ENCODE results near the gene IDH3A.
A peak's percentile ranks its signal among the peaks of the same experiment; 100 is the strongest.
"Not testable (repeated sequence)": the region's sequence is repeated elsewhere in the genome, so short reads cannot be mapped to it uniquely, and the experiment has no call there.

Gene IDH3A

GRCh38 chr15:78127882-78128281, 21.3 kb upstream of the IDH3A start:
- DNase-seq (ENCODE audit: low read depth) = no peak
- H3K4me3 ChIP-seq (ENCODE audit: low read depth, low read length) = no peak overlapping the region

DNA sequence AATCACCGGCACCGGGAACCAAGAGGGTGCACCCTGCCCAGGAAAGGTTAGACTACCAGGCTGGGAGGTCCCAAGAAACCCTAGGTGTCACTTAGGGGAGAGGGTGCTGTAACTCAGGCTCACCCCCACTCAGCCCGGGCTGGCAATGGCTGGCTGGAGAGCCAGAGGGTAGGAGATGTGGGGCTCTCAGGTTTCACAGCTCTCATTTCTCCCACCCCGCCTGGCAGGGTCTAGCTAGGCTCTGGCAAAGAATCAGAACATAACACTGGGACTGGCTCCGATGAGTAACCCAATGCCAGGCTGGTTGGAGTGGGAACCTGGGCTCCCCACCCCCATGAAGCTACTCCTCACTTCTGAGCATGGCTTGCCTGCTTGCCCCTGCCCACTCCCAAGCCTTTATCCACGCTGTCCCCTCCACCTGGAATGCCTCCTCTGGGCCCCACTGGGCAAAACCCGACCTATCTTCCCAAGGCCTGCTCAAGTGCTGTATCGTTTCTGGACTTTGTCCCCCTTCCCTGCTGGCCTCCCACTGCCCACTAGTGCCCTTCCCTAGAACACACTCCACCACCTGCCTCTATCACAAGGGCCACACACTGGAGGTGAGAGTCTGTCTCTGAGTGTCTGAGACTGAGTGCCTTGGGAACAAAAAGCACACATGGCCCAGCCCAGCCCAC, 19.9 kb upstream of the IDH3A start:
- DNase-seq (ENCODE audit: low read depth) = no peak
- no peak overlapping the region for H3K4me3 ChIP-seq (ENCODE audit: low read depth, low read length)

- no peak overlapping the region for H3K4me3 ChIP-seq (ENCODE audit: low read depth, low read length)
- no peak for DNase-seq (ENCODE audit: low read depth)
Observed at GRCh38 chr15:78129751-78130287, 19.3 kb upstream of the IDH3A start.

DNA sequence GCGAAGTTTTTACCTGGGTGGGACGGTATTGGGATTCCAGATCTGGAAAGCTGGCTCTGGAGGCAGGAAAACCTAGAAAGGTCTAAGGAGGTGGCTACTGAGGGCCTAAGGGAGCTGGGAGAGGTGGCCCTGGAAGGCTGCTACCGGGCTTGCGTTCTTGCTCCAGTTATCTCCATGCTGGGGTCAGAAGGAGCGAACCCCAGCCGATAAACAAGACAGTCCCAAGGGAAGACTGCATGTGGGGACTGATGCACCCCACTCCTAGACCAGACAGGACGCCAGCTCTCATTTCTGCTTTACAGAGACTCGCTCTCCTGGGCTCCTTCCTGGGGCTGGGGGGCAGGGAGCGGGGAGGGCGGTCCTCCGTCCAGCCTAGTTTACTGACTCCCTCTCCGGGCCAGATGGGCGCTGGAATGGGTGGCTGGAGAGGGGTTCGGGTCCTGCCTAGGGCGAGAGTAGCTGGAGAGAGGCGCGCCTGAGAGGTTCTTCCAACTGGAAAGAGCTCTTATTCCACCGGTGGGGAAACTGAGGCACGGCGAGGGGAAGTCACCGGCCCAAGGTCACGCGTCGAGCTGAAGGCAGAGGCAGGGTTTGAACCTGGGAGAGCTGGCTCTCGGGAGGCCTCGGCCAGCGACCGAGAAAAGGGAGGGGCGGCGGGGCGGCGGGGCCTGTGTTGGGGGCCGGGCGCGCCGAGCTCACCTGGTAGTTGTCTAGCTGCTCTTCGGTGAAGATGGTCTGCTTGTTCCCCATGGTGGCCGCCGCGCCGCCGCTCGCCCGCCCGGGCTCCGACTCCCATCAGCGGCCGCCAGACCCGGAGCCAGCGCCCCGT, 18.5 kb upstream of the IDH3A start:
- peak overlapping the region; percentile 68 for H3K4me3 ChIP-seq (ENCODE audit: low read depth, low read length)
- no peak for DNase-seq (ENCODE audit: low read depth)

- peak; percentile 8 for DNase-seq (ENCODE audit: low read depth)
- peak within 1 kb of the TSS; percentile 68 for H3K4me3 ChIP-seq (ENCODE audit: low read depth, low read length)
Observed at GRCh38 chr15:78131295-78132061, 17.7 kb upstream of the IDH3A start, which contains the start of gene CIB2. Gene CIB2, minus strand, starts transcription at chr15:78131445. Its CDS starts 230 bp downstream, at chr15:78131215.

DNA sequence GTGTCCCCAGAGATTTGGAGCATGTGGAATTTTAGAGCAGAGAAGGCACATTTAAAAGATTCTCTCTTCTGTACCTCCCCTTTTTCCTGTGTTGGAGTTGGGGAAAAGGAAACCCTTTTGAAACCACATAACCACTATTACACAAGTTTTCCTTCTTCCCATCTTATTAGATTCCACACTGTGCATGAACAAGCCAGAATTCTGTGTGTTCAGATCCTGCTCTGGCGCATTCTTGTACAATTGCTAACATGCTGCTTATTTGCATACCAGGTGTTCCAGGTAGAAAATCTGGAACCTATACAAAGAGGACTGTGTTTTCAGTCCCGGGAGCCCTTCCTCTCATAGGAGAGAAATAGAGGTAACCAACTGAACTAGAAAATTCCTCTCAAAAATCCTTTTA, 15.4 kb upstream of the IDH3A start:
- DNase-seq (ENCODE audit: low read depth) = no peak
- H3K4me3 ChIP-seq (ENCODE audit: low read depth, low read length) = no peak overlapping the region

DNA sequence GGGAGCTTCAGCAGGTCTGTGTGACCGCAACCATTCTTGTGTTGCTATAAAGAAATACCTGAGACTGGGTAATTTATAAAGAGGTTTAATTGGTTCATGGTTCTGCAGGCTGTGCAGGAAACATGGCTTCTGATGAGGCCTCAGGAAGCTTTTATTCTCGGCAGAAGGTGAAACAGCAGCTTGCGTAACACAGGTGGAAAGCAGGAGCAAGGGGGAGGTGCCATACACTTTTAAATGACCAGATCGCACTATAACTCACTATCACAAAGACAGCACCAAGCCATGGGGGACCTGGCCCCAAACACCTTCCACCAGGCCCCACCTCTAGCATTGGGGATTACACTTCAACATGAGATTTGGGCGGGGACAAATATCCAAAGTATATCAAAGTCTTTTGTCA, 9.6 kb upstream of the IDH3A start:
- DNase-seq (ENCODE audit: low read depth) = no peak
- no peak overlapping the region for H3K4me3 ChIP-seq (ENCODE audit: low read depth, low read length)

GRCh38 chr15:78140292-78140691, 8.9 kb upstream of the IDH3A start:
- DNase-seq (ENCODE audit: low read depth) = no peak
- H3K4me3 ChIP-seq (ENCODE audit: low read depth, low read length) = no peak overlapping the region

- H3K4me3 ChIP-seq (ENCODE audit: low read depth, low read length) = no peak overlapping the region
- DNase-seq (ENCODE audit: low read depth) = no peak
Observed at GRCh38 chr15:78142332-78142731, 6.8 kb upstream of the IDH3A start.

GRCh38 chr15:78146425-78147154, 2.6 kb upstream of the IDH3A start:
- DNase-seq (ENCODE audit: low read depth) = no peak
- no peak overlapping the region for H3K4me3 ChIP-seq (ENCODE audit: low read depth, low read length)

DNA sequence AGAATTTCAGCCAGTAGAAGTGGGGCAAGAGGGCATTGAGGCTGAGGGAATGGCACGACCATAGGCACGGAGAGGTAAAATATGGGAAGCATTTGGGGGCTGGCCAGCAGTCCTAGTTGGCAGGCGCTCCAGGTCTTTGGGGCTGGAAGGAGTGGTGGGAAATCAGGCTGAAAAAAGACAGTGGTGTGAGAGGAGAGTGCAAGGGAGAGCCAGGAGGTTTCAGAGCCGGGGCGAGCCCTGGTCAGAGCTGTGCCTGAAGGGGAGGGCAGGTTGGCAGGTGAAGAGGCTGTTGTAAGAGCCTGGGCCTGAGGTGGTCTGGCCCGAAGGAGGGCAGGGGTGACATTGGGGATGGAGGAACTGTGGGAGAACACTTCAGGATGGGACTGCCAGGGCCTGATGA, 1.6 kb upstream of the IDH3A start:
- no peak for DNase-seq (ENCODE audit: low read depth)
- H3K4me3 ChIP-seq (ENCODE audit: low read depth, low read length) = no peak overlapping the region

- no peak for DNase-seq (ENCODE audit: low read depth)
- H3K4me3 ChIP-seq (ENCODE audit: low read depth, low read length) = peak overlapping the region; percentile 76
Observed at GRCh38 chr15:78148392-78149067, 632 bp upstream of the IDH3A start.

DNA sequence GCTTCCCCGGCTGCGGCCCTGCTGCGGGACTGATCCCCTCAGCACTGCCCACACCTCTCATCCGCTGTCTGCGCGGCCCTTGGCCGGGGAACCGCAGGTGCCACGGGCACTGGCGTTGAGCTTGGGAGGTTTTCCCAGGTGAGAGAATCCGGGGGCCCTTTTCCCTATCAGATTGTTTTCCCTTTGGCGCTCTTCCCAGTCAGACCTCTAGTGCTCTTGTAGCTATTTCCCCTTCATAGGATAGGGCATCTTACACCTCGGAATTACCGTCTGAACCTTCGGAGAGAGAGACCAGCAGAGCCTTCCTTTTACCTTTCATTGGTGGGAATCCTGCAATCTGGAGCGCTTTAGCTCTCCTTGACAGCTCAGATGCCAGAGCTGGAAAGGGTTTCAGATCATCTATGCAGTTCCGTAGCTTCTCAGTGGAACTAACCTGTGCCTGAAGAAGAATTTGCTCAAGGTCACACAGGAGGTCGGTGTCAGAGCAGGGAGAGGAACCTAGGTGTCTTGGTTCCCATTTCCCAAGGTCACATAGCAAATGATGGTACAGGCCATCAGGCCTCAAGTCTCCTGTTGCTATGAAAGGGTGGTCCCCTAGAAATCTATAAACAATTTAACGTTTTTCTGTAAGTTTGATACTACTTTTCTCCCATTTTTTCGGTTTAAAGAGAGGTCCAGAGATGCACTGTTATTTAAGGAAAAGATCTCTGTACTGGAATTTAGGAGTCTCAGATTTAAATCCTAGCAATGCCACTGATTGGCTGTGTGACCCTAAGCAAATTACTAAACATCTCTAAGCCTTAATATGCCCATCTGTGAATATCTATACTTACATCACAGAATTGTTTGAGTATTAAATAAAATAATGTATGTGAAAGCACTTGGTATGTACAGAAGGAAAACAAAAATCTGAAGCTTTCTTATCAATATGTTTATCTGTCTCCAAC, 916 bp downstream of the IDH3A start:
- DNase-seq (ENCODE audit: low read depth) = no peak
- H3K4me3 ChIP-seq (ENCODE audit: low read depth, low read length) = peak overlapping the region; percentile 76

DNA sequence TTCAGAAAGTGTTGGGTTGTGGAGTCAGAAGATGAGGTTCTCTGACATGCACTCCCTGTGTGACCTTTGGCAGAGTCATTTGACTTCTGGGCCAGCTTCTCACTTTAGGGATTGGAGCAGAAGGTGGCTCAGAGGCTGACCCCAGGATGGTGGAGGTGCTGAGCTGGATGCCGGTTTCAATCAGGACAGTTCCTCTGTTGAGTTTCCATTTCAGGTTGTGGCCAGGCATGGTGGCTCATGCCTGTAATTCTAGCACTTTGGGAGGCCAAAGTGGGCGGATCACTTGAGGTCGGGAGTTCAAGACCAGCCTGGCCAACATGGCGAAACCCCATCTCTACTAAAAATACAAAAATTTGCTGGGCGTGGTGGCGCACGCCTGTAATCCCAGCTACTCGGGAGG, 1.9 kb downstream of the IDH3A start:
- H3K4me3 ChIP-seq (ENCODE audit: low read depth, low read length); DNase-seq (ENCODE audit: low read depth): not testable (repeated sequence)

- no peak overlapping the region for H3K4me3 ChIP-seq (ENCODE audit: low read depth, low read length)
- no peak for DNase-seq (ENCODE audit: low read depth)
Observed at GRCh38 chr15:78154955-78155354, 5.8 kb downstream of the IDH3A start.

GRCh38 chr15:78155355-78155939, 6.3 kb downstream of the IDH3A start:
- no peak for DNase-seq (ENCODE audit: low read depth)
- H3K4me3 ChIP-seq (ENCODE audit: low read depth, low read length) = no peak overlapping the region

DNA sequence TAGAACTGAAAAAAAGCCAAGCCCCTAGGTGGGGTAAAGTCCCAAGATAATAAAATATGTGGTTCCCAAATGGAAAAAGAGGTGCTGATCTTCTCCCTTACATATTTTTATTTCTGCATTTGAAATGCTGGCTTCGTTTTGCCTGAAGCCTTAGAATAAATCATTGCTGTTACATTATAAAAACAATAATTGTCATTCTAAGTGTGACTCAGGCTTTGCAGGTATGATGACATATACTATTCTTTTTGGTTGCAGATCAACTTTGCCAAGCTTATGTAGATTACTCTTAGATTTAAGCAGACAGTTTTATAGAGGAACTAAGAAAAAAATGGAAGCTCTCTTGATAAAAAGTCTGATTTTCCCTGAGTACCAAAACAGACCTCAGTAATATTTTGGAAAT, 7.5 kb downstream of the IDH3A start:
- DNase-seq (ENCODE audit: low read depth) = no peak
- H3K4me3 ChIP-seq (ENCODE audit: low read depth, low read length) = no peak overlapping the region
